AG09309 (cell line): ENCODE measurements around the gene TMA7B.

Source experiments
- DNase-seq: peaks from one replicate; pipeline ENCODE4 v3.0.0-alpha.2; 2010; ENCODE audit warnings: low read depth
- H3K4me3 ChIP-seq: 2 replicates; pipeline ENCODE4 v1.5.1; 2011; ENCODE audit warnings: mild to moderate bottlenecking, low read depth, low read length, moderate library complexity; ENCODE audit not compliant: control insufficient read depth
- TF ChIP-seq, protein P1 (sequence below): IDR thresholded peaks from 2 replicates; pipeline ENCODE4 v1.5.1; 2011; ENCODE audit warnings: mild to moderate bottlenecking, low read depth, low read length, inconsistent platforms; ENCODE audit not compliant: insufficient read depth, control insufficient read depth; ENCODE audit errors: missing control alignments

The TMA7B gene

DNA sequence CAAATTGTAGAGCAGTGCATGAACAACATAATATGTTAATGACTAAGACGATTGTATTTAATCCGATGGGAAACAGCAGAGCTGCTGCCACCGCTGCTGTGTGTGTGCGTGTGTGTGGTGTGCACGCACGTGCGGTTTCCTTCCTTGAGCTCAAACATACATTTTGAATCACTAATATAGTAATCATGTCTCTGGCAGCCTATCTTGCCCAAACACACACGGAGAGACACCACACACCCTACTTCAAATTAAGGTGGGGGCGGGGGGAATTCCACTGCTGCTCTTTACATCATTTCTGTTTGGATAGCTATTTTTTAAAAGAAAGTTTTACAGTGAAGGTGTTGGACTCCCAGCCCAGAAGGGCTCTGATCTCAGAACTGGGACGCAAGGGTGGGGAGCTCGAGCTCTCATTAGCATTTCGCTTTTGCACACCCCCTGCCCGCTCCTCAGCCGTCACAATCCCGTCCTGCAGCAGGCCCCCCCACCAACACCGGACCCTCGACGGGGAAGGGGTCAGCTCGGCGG lies 33.9 kb downstream of the TMA7B start:
- TF ChIP-seq, protein P1, sequence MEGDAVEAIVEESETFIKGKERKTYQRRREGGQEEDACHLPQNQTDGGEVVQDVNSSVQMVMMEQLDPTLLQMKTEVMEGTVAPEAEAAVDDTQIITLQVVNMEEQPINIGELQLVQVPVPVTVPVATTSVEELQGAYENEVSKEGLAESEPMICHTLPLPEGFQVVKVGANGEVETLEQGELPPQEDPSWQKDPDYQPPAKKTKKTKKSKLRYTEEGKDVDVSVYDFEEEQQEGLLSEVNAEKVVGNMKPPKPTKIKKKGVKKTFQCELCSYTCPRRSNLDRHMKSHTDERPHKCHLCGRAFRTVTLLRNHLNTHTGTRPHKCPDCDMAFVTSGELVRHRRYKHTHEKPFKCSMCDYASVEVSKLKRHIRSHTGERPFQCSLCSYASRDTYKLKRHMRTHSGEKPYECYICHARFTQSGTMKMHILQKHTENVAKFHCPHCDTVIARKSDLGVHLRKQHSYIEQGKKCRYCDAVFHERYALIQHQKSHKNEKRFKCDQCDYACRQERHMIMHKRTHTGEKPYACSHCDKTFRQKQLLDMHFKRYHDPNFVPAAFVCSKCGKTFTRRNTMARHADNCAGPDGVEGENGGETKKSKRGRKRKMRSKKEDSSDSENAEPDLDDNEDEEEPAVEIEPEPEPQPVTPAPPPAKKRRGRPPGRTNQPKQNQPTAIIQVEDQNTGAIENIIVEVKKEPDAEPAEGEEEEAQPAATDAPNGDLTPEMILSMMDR, result no peak
- DNase-seq, result no peak
- H3K4me3 ChIP-seq, result no peak overlapping the region

DNA sequence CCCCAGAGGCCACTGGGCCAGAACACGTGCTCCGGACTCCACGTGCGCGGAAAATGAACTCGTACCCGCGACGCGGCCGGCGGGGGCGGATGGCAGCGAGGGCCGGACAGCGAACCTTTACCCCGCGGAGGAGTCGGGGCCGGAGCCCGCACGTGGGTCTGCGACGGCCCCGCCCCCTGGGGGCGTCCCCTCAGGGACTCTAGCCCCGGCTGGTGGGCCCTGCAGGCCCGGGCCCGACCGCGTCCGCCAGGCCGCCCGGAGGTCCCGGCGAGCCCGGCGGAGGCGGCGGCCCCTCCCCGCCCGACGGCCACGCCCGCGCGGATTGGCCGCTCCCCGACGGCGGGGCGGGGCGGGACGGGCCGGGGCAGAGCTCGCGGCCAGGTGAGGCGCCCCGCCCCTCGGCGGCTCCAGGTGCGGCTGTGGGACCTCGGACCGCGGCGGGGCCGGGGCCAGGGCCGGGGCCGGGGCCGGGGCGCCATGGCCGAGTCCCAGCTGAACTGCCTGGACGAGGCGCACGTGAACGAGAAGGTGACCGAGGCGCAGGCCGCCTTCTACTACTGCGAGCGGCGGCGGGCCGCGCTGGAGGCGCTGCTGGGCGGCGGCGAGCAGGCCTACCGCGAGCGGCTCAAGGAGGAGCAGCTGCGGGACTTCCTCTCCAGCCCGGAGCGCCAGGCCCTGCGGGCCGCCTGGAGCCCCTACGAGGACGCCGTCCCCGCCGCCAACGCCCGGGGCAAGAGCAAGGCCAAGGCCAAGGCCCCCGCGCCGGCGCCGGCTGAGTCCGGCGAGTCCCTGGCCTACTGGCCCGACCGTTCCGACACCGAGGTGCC lies 34.6 kb downstream of the TMA7B start, which contains the start of gene FAM83F:
TSS of gene FAM83F (plus strand) at position 389 of the 827 bp plus-strand sequence. CDS start at position 478, 89 bp downstream.
- H3K4me3 ChIP-seq, result no peak within 1 kb of the TSS
- DNase-seq, result no peak
- TF ChIP-seq, protein P1, result no peak

DNA sequence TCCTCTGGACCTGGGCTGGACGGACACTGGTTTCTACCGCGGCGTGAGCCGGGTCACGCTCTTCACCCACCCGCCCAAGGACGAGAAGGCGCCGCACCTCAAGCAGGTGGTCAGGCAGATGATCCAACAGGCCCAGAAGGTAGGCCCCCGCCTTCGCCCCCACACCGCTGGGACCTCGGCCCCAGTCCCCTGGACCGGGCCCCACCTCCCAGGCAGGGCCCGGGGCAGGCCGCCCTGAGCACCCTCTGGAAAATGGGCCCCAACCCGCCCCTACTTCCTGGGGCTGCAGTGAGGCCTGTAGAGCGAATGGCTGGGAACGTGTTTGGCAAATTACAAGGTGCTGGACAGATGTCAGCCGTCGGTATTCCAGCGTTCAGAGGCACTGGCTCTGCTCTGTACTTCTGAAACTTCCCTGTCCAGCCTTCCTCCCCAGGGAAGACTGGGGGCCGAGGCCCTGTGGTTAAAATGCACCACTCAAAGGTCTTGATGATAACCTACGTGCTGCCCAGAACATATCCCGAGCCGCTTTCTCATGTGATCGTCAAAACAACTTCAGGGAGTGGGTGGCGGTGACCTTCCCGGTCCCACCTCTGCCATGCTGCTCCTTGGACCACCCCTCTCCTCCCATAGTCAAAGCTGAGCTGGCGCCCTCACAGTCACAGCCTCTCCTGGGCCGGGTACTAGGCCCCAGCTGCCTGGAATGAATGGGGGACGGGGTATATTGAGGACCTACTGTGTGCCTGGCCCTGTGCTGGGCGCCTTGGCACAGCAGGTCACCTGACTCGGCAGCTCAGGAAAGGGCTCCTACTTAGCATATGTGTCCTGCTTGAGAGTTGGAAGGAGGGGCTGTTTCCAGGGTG lies 35.4 kb downstream of the TMA7B start:
- H3K4me3 ChIP-seq, result no peak overlapping the region
- TF ChIP-seq, protein P1, result no peak
- DNase-seq, result no peak

DNA sequence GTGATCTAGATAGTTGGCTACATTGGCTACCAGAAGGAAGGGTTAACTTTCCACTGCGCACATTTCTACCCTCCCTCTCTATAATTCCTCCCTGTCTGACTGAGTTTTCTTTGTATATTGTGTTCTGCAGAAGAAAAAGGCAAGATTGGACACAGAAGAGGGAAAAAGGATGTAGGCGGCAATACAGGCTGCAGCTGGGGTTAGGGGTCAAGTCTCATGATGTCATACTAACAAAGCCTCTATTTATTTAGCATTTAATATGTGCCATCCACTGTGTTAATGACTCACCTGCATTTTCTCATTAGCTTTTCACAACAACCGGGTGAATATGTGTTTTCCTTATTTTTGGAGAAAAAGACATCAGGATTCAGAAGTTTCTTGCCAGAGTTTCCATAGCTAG lies 36.5 kb downstream of the TMA7B start:
- H3K4me3 ChIP-seq, result no peak overlapping the region
- TF ChIP-seq, protein P1, result no peak
- DNase-seq, result no peak

DNA sequence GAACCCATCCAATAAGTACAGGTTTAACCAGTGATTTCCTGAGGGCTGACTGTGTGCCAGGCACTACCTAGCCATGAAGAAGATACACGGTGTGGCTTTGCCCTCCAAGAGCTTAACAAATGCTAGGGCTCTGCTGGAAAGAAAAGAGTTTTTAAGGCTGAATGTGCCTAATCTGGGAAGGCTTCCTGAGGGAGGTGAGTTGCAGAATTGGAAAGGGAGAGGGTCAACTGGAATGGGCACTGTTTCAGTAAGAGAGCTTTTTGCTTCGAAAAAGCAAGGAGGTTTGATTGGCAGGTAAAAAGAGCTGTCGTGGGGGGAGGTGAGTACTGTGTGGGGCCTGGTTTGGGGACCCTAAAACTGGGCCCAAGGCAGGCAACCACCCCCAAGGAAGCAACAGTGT lies 37.2 kb downstream of the TMA7B start:
- TF ChIP-seq, protein P1, result no peak
- no peak for DNase-seq
- H3K4me3 ChIP-seq, result no peak overlapping the region

DNA sequence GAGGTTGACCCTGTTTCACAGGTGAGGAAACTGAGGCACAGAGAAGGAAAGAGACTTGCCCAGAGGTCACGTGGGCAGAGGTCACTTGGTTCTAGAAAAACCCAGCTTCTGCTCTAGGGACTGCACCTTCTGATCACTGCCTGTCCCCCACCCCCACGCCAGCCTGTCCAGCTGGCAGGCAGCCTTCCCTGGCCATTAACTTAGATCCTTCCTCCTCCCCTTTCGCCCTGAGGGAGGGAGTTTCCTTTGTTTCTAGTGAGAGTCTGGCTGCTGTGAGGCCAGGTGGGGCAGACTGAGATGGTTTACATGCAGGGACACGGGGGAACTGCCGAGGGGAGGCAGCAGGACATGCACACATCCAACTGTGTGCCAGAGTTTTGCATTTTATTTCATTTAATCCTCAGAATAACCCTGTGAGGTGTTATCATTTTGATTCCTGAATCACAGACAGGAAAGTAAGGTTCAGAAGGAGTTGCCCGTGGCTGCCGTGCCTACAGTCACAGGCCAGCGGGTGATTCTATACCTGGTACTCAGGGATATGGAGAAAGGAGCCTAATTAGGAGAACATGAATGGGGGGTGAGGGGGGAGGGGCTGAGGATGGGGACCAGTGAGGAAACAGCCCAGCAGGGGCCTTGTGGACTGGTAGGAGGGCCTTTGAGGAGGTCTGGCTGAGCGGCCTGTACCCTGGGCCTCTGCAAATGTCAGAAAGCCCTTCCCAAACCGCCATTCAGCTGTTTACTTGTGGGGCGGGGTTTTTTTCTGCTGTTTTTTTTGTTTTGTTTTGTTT lies 37.9 kb downstream of the TMA7B start:
- no peak overlapping the region for H3K4me3 ChIP-seq
- DNase-seq, result no peak
- TF ChIP-seq, protein P1, result no peak
